Measurements from ENCODE around the gene PKNOX2.

PKNOX2 gene

GRCh38 chr11:125270106-125270505 lies 105.6 kb downstream of the PKNOX2 start:
- intact Hi-C loops (cut with DNase I) = no loop called here
- no peak for DNase-seq

GRCh38 chr11:125270711-125271110 lies 106.2 kb downstream of the PKNOX2 start:
- intact Hi-C loops (cut with DNase I) = no loop called here
- DNase-seq = no peak

- DNase-seq = peak in 1 of 42 donors; percentile 30
- intact Hi-C loops (cut with DNase I) = no loop called here
These were observed 107.0 kb downstream of the PKNOX2 start for GRCh38 chr11:125271483-125272091.

GRCh38 chr11:125272092-125272491 lies 107.5 kb downstream of the PKNOX2 start:
- DNase-seq = no peak
- intact Hi-C loops (cut with DNase I) = no loop called here

- intact Hi-C loops (cut with DNase I) = no loop called here
- no peak for DNase-seq
These were observed 108.3 kb downstream of the PKNOX2 start for GRCh38 chr11:125272821-125273220.

- no peak for DNase-seq
These were observed 109.0 kb downstream of the PKNOX2 start for GRCh38 chr11:125273519-125274000.

GRCh38 chr11:125274309-125274708 lies 109.8 kb downstream of the PKNOX2 start:
- intact Hi-C loops (cut with DNase I) = no loop called here
- DNase-seq = no peak

More at GRCh38 chr11:125273519-125274000, 109.0 kb downstream of the PKNOX2 start:
- intact Hi-C loops (cut with DNase I) = no loop called here

GRCh38 chr11:125274774-125275173 lies 110.2 kb downstream of the PKNOX2 start:
- DNase-seq = no peak
- intact Hi-C loops (cut with DNase I) = no loop called here

GRCh38 chr11:125275905-125276618 lies 111.5 kb downstream of the PKNOX2 start:
- no peak for DNase-seq
- intact Hi-C loops (cut with DNase I) = no loop called here

GRCh38 chr11:125276619-125276976 lies 112.0 kb downstream of the PKNOX2 start:
- intact Hi-C loops (cut with DNase I) = no loop called here
- no peak for DNase-seq

- intact Hi-C loops (cut with DNase I) = no loop called here
- peak in 7 of 42 donors; percentile 21 to 70 (median 27) for DNase-seq
These were observed 115.3 kb downstream of the PKNOX2 start for GRCh38 chr11:125279676-125280418.

- DNase-seq = no peak
- intact Hi-C loops (cut with DNase I) = no loop called here
These were observed 116.1 kb downstream of the PKNOX2 start for GRCh38 chr11:125280646-125281045.

GRCh38 chr11:125281831-125282595 lies 117.5 kb downstream of the PKNOX2 start:
- intact Hi-C loops (cut with DNase I) = no loop called here
- DNase-seq = no peak

GRCh38 chr11:125282596-125282914 lies 118.0 kb downstream of the PKNOX2 start:
- intact Hi-C loops (cut with DNase I) = no loop called here
- no peak for DNase-seq

- DNase-seq = no peak
- intact Hi-C loops (cut with DNase I) = no loop called here
These were observed 119.8 kb downstream of the PKNOX2 start for GRCh38 chr11:125284245-125284850.

- intact Hi-C loops (cut with DNase I) = no loop called here
- no peak for DNase-seq
These were observed 121.3 kb downstream of the PKNOX2 start for GRCh38 chr11:125285844-125286243.

- intact Hi-C loops (cut with DNase I) = no loop called here
- no peak for DNase-seq
These were observed 121.9 kb downstream of the PKNOX2 start for GRCh38 chr11:125286486-125286885.

- no peak for DNase-seq
- intact Hi-C loops (cut with DNase I) = no loop called here
These were observed 123.1 kb downstream of the PKNOX2 start for GRCh38 chr11:125287491-125288210.

Data from head of caudate nucleus (tissue), 42 donors.